ENCODE measurements around the gene FLYWCH2. TPM values are rescaled to one million over a fixed set of nuclear protein-coding genes. Genes with fewer than 3 reads are reported as not detected.

FLYWCH2 gene
- total RNA-seq, 2 experiments from 2014 or later: 7.8 to 8.1 TPM

DNA sequence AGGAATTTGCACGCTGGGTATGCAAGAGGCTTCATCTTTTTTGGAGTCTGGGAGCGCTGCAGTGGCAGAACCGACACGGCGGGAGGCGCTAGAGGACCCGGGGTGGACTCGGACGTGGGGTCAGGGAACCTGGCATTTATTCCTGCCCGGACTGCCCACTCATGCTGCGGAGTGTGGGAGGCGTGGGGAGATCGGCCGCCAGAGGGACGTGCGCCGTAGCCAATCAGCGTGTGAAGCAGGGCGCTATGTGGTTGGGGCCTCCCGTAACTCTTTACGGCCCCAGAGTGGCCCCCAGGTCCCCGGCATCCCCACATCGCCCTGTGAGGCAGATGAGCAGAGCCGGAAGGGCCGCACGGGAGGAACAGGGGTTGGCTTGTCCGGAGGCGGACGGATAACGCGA, 11.2 kb downstream of the FLYWCH2 start:
- no peaks in the 10 kb centered on the region for H3K9me3 ChIP-seq (ENCODE audit: control insufficient read depth in 1 of 2, insufficient read depth in 1 of 2, low read length in 2 of 2)
- peaks cover 15% of the 10 kb centered on the region for H3K36me3 ChIP-seq (ENCODE audit: insufficient read depth, low read length)
- Mint-ChIP-seq H3K36me3 (ENCODE audit: low read depth) (peaks cover 4% of the 10 kb centered on the region), H3K27ac (no peak overlapping the region), H3K27me3 (no peaks in the 10 kb centered on the region), H3K9me3 (no peaks in the 10 kb centered on the region), H3K4me3 (no peak overlapping the region), H3K4me1 (ENCODE audit: low read depth) (no peaks in the 10 kb centered on the region)
- no peak overlapping the region for H3K4me3 ChIP-seq (ENCODE audit: low read length)
- no peaks in the 10 kb centered on the region for H3K27me3 ChIP-seq (ENCODE audit: control insufficient read depth in 1 of 2, insufficient read depth in 2 of 2, low read length in 2 of 2)
- intact Hi-C loops (cut with DNase I, micrococcal nuclease): no loop called here
- TF ChIP-seq, protein P1, sequence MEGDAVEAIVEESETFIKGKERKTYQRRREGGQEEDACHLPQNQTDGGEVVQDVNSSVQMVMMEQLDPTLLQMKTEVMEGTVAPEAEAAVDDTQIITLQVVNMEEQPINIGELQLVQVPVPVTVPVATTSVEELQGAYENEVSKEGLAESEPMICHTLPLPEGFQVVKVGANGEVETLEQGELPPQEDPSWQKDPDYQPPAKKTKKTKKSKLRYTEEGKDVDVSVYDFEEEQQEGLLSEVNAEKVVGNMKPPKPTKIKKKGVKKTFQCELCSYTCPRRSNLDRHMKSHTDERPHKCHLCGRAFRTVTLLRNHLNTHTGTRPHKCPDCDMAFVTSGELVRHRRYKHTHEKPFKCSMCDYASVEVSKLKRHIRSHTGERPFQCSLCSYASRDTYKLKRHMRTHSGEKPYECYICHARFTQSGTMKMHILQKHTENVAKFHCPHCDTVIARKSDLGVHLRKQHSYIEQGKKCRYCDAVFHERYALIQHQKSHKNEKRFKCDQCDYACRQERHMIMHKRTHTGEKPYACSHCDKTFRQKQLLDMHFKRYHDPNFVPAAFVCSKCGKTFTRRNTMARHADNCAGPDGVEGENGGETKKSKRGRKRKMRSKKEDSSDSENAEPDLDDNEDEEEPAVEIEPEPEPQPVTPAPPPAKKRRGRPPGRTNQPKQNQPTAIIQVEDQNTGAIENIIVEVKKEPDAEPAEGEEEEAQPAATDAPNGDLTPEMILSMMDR (IDR thresholded peaks at IDR 0.05): no peak
- no peaks in the 10 kb centered on the region for H3K4me1 ChIP-seq (ENCODE audit: insufficient read depth, low read length)
- no peak for ATAC-seq (ENCODE audit: poor library complexity)
- H3K27ac ChIP-seq (ENCODE audit: low read depth in 1 of 2, low read length in 2 of 2): no peak overlapping the region
- DNase-seq: no peak
- CTCF ChIA-PET: no interaction called here
- POLR2A ChIA-PET: no interaction called here

DNA sequence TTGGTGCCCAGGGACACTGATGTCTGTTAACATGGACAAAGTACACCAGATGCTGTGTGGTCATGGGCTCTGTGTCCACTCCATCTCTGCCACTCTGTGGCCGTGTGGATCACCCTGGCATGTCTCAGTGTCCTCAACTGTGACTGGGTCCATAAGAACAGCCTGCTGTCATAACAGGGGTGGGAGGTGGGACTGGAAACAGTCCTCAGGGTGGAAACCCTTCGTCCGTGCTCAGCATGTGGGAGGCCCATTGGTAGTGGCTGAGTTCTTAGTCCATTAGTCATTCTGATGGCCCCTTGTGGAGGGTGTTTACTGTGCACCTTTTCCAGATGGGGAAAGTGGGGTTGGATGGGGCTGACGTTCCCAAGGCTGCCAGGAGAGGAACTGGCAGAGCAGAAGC, 12.8 kb downstream of the FLYWCH2 start:
- Histone ChIP-seq H3K9me3 (ENCODE audit: control insufficient read depth in 1 of 2, insufficient read depth in 1 of 2, low read length in 2 of 2) (no peaks in the 10 kb centered on the region), H3K27me3 (ENCODE audit: control insufficient read depth in 1 of 2, insufficient read depth in 2 of 2, low read length in 2 of 2) (no peaks in the 10 kb centered on the region), H3K4me1 (ENCODE audit: insufficient read depth, low read length) (no peaks in the 10 kb centered on the region), H3K36me3 (ENCODE audit: insufficient read depth, low read length) (peaks cover 17% of the 10 kb centered on the region), H3K4me3 (ENCODE audit: low read length) (no peak overlapping the region), H3K27ac (ENCODE audit: low read depth in 1 of 2, low read length in 2 of 2) (no peak overlapping the region)
- no peaks in the 10 kb centered on the region for H3K9me3 Mint-ChIP-seq
- CTCF ChIA-PET: no interaction called here
- no peak for ATAC-seq (ENCODE audit: poor library complexity)
- no peak overlapping the region for H3K27ac Mint-ChIP-seq
- peaks cover 4% of the 10 kb centered on the region for H3K36me3 Mint-ChIP-seq (ENCODE audit: low read depth)
- TF ChIP-seq, protein P1 (IDR thresholded peaks at IDR 0.05): no peak
- H3K4me3 Mint-ChIP-seq: no peak overlapping the region
- no peak for DNase-seq
- POLR2A ChIA-PET: no interaction called here
- no peaks in the 10 kb centered on the region for H3K4me1 Mint-ChIP-seq (ENCODE audit: low read depth)
- intact Hi-C loops (cut with DNase I, micrococcal nuclease): no loop called here
- no peaks in the 10 kb centered on the region for H3K27me3 Mint-ChIP-seq

DNA sequence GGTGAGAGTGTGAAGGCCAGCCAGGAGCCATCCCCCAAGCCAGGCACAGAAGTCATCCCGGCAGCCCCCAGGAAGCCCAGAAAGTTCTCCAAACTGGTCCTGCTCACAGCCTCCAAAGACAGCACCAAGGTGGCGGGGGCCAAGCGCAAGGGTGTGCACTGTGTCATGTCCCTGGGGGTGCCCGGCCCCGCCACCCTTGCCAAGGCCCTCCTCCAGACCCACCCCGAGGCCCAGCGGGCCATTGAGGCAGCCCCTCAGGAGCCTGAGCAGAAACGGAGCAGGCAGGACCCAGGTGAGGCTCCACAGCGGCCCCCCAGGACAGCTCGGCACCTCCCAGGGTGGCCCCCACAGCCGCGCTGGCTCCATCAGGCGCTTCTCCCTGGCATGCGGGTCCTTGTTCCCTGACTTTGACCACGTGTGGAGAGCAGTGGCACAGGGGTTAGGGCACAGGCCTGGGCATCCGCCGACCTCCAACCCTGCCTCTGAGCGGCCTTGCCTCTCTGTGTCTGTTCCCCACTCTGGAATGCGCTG, 13.5 kb downstream of the FLYWCH2 start:
- peaks cover 4% of the 10 kb centered on the region for H3K36me3 Mint-ChIP-seq (ENCODE audit: low read depth)
- TF ChIP-seq, protein P1 (IDR thresholded peaks at IDR 0.05): no peak
- no peaks in the 10 kb centered on the region for H3K4me1 Mint-ChIP-seq (ENCODE audit: low read depth)
- no peaks in the 10 kb centered on the region for H3K27me3 ChIP-seq (ENCODE audit: control insufficient read depth in 1 of 2, insufficient read depth in 2 of 2, low read length in 2 of 2)
- H3K9me3 Mint-ChIP-seq: no peaks in the 10 kb centered on the region
- no peaks in the 10 kb centered on the region for H3K4me1 ChIP-seq (ENCODE audit: insufficient read depth, low read length)
- CTCF ChIA-PET: no interaction called here
- no peak overlapping the region for H3K4me3 Mint-ChIP-seq
- no peak overlapping the region for H3K4me3 ChIP-seq (ENCODE audit: low read length)
- ATAC-seq (ENCODE audit: poor library complexity): no peak
- intact Hi-C loops (cut with DNase I, micrococcal nuclease): no loop called here
- peaks cover 17% of the 10 kb centered on the region for H3K36me3 ChIP-seq (ENCODE audit: insufficient read depth, low read length)
- no peaks in the 10 kb centered on the region for H3K9me3 ChIP-seq (ENCODE audit: control insufficient read depth in 1 of 2, insufficient read depth in 1 of 2, low read length in 2 of 2)
- H3K27ac Mint-ChIP-seq: no peak overlapping the region
- no peak overlapping the region for H3K27ac ChIP-seq (ENCODE audit: low read depth in 1 of 2, low read length in 2 of 2)
- H3K27me3 Mint-ChIP-seq: no peaks in the 10 kb centered on the region
- POLR2A ChIA-PET: no interaction called here
- no peak for DNase-seq

All from CD4-positive, alpha-beta T cell (primary cell).